H7 (cell line): ENCODE measurements around the gene JPH3. TPM values are rescaled to one million over a fixed set of nuclear protein-coding genes. Genes with fewer than 3 reads are reported as not detected.
"Not testable (repeated sequence)": the region's sequence is repeated elsewhere in the genome, so short reads cannot be mapped to it uniquely, and the experiment has no call there.

ENCODE experiments used
- DNase-seq: peaks from one replicate; pipeline ENCODE4 v3.0.0; 2012
- H3K27me3 ChIP-seq: 2 replicates; pipeline ENCODE4 v1.6.0; 2011; ENCODE audit warnings: mild to moderate bottlenecking, low read length; ENCODE audit not compliant: control insufficient read depth, insufficient read depth
- H3K36me3 ChIP-seq: replicated peaks from 2 replicates; pipeline ENCODE4 v1.5.1; 2011; ENCODE audit warnings: low read length; ENCODE audit not compliant: control insufficient read depth, insufficient read depth
- H3K4me3 ChIP-seq: 2 replicates; pipeline ENCODE4 v1.5.1; 2011; ENCODE audit warnings: low read depth, mild to moderate bottlenecking, control low read depth, low read length, moderate library complexity; ENCODE audit not compliant: insufficient read depth
- total RNA-seq: library from RNA; depleted of rRNA; stranded (reverse); fragments of >200 nt; shearing (Covaris generic); gene quantifications from 2 replicates; pipeline ENCODE4 v1.2.3, GENCODE V29; 2014

The JPH3 gene
- total RNA-seq, 1 experiment from 2014 or later = 24.0 TPM

DNA sequence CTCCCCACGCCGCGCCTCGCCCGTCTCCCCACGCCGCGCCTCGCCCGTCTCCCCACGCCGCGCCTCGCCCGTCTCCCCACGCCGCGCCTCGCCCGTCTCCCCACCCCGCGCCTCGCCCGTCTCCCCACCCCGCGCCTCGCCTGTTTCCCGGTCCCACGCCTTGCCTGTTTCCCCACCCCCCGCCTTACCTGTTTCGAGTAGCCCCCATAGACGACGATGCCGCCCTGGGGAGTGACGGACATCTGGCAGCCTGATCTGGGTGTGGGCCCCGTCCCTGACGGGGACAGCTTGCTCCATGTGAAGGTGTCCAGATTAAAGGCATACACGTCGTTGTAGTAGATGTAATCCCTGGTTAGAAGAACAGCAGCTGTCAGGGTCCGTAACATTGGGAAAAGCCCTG, 124.3 kb downstream of the JPH3 start:
- H3K4me3 ChIP-seq, DNase-seq, H3K27me3 ChIP-seq: not testable (repeated sequence)
- H3K36me3 ChIP-seq = peaks cover 10% of the 10 kb centered on the region

DNA sequence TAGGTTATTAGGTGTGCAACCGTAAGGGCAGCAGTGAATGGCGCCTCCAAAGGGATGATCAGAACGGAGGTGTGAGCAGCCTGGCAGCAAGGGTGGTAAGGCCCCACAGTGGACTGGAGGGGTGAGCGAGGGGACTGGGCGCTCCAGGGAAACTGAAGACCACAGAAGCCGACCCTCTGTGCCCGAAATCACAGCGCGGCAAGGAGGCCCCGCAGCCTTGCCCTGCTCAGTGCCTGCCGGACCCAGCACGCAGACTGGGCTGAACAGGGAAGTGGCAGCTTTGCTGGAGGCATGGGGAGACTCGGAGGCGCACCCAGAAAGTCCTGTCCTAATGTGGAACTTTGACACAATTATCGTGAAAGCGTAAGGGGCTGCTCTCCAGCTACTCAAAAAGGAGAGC, 125.0 kb downstream of the JPH3 start:
- no peak overlapping the region for H3K4me3 ChIP-seq
- DNase-seq = no peak
- H3K36me3 ChIP-seq = peaks cover 10% of the 10 kb centered on the region
- no peaks in the 10 kb centered on the region for H3K27me3 ChIP-seq

DNA sequence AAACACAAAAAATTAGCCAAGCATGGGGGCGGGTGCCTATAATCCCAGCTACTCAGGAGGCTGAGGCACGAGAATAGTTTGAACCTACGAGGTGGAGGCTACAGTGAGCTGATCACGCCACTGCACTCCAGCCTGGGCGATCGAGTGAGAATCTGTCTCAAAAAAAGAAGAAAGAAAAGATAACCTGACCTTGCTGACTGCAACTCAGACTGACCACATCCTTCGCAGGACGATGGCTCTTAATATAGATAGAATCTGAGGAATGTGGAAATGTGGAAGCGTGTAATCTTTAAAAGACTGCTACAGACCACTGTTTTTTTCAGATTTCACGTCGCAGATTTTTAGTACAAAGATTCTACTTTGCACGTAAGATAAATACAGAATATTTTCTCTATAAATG, 125.7 kb downstream of the JPH3 start:
- Histone ChIP-seq H3K27me3 (no peaks in the 10 kb centered on the region), H3K4me3 (no peak overlapping the region), H3K36me3 (peaks cover 10% of the 10 kb centered on the region)
- no peak for DNase-seq

DNA sequence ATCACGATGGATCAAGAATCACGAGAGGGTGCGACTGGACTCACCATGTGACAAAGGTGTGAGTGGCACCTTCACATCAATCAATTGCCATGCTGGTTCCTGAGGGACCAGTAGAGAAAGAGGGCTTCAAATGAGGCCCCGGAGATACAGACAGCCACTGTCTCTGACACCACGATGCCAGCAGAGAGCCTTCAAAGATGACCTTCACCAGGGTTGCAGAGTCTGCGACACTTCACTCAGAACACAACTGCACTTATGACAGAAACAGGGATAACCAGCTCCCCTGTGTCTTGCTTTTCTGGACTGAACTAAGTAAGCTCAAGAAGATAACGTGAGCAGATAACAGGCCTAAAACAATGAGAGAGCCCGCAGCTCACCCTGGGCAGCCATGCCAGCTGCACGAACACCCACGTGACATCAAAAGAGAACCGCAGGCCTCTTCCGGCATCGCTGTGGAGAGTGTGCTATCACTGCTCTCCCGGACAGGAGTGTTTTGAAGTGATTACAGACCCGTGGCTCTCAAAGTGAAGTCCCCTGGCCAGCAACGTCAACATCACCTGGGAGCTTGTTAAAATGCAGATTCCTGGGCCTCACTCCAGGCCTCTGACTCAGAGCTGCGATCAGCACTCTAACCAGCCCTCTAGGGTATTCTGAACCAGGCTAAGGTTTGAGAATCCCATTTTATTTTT, 127.1 kb downstream of the JPH3 start:
- H3K36me3 ChIP-seq = peaks cover 9% of the 10 kb centered on the region
- DNase-seq = no peak
- no peak overlapping the region for H3K4me3 ChIP-seq
- H3K27me3 ChIP-seq = no peaks in the 10 kb centered on the region

DNA sequence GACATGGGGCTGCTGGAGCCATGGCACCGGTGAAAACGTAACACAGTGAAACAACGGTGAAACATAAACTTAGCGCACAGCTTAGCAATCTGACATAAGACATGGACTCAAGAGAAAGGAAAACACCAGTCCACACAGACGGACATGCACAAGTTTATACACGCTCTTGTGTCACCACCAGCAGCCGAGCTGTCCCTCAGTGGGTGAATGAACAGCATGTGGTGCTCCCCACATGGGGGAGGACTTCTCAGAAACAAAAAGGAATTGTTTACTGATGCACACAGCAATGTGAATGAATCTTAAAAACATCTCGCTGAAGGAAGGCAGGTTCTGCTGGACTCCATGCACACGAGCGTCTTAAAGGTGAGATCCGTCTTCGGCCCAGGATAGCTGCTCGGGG, 129.3 kb downstream of the JPH3 start:
- Histone ChIP-seq H3K36me3 (peaks cover 10% of the 10 kb centered on the region), H3K4me3 (no peak overlapping the region), H3K27me3 (no peaks in the 10 kb centered on the region)
- DNase-seq = no peak

DNA sequence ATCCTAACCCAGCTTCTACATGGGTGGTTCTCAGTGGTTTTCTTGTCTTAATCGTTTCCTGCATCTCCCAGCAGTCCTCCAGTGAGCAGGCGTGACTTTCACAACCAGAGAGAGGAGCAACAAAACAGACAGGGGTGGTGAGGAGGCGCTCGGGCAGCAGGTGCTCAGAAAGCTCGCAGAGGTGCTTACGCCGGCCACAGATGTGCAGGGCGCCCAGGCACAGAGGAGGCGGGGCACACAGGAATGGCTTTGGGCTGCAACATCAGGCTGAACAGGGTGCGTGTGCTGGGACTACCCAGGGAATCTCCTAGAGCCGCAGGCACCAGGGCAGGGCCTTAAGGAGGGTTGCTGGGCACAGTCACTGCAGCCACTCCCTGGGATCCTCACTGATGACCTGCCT, 130.9 kb downstream of the JPH3 start:
- Histone ChIP-seq H3K4me3 (no peak overlapping the region), H3K27me3 (no peaks in the 10 kb centered on the region), H3K36me3 (peaks cover 13% of the 10 kb centered on the region)
- DNase-seq = no peak

DNA sequence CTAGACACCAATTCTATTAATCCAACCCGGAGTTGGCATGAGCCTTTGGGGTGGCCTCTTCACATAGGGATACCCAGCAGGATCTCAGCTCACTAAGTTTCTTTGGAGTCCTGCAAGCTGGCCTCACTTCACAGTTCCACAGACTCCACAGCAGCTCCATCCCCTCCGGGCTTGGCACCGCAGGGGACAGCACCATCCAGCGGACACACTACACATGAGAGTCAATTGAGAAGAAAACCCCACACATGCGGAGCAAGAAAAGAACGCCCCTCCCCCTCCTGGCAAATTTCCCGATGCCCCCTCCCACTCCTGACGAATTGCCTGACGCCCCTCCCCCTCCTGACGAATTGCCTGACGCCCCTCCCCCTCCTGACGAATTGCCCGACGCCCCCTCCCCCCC, 132.3 kb downstream of the JPH3 start:
- no peaks in the 10 kb centered on the region for H3K27me3 ChIP-seq
- peaks cover 7% of the 10 kb centered on the region for H3K36me3 ChIP-seq
- no peak overlapping the region for H3K4me3 ChIP-seq
- peak; percentile 77 for DNase-seq

DNA sequence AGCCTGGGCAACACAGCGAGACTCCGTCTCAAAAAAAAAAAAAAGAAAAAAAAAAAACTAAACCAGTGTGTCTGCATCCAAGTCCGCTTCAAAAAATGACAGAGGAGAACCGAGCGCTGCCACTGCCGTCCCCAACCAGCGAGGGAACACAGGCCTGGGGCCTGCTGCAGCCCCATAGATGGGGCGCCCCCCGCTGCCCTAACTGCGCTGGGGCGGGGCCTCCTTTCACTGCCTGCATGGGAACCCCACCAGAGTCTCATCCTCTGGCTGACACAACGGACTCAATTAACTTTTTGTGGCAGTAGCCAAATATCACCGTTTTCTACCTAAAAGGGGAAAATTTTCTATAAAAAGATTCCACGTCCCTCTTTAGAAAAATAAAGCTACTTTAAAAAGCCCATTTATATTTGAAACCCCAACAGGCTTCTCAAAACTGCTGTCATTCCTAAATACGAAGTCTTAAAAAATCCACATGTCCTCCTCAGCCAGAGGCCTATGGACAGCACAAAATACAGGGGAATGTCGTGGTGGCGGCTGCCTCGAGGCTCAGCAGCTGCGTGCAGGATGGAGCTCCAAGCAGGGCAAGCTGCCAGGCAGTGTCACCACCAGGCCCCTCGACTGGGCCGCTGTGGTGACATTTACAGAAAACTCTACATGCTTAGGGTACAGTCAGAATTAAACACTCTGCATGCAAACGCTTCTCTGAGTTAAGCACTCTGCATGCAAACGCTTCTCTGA, 133.1 kb downstream of the JPH3 start:
- H3K36me3 ChIP-seq = peaks cover 7% of the 10 kb centered on the region
- no peak overlapping the region for H3K4me3 ChIP-seq

DNA sequence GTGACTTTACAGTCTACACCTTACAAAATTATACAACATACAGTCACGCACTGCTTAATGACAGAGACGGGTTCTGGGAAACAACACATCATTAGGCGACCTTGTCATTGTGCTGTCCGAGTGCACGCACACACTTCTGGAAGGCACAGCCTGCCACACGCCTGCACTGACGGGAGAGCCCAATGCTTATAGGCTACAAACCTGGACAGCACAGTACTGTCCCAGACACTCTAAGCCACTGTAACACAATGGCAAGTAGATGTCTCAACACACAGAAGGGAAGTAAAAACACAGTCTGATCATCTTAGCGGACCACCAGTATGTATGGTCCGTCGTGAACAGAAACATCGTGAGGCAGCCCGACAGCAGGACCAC, 133.7 kb downstream of the JPH3 start:
- no peaks in the 10 kb centered on the region for H3K27me3 ChIP-seq
- DNase-seq = no peak
- H3K36me3 ChIP-seq = peaks cover 11% of the 10 kb centered on the region
- H3K4me3 ChIP-seq = no peak overlapping the region

More for the DNA sequence above, 133.1 kb downstream of the JPH3 start:
- H3K27me3 ChIP-seq = no peaks in the 10 kb centered on the region
- DNase-seq = peak; percentile 77

DNA sequence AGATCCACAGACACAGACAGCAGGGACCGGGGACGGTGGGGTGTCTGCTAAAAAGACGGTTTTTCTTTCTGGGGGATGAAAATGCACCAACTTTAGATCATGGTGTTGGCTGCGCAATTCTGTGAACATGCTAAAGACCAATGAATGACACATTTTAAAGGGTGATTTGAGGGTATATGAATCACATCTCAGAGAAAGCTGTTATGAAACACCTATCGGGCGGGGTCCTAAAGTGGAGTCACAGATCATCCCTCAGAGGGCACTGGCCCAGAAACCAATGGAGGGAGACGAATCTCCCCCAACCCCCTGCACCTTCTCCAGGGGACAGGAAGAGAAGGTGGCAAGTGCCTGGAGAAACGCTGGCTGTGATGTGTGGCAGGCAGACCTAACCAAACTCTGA, 137.5 kb downstream of the JPH3 start:
- H3K36me3 ChIP-seq = peaks cover 16% of the 10 kb centered on the region
- H3K27me3 ChIP-seq = no peaks in the 10 kb centered on the region
- no peak overlapping the region for H3K4me3 ChIP-seq
- no peak for DNase-seq

DNA sequence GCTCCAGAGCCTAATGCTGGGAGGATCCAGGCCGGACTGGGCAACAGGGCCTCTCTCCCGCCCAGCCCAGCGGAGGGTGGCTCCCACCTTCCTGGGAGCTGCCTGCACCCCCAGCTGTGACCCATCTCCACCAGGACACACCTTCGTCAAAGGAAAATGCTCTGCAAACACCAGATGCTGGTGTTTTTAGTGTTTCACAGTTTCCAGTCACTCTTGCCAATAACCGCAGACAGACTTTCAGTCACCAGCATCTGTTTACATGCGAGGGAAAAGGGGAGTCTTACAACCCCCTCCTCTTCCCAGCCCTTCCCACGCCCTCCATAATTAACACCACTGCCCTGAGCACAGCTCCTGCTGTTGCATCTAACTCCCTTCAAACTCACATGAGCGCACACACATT, 138.1 kb downstream of the JPH3 start:
- H3K4me3 ChIP-seq = no peak overlapping the region
- no peak for DNase-seq
- H3K27me3 ChIP-seq = no peaks in the 10 kb centered on the region
- peaks cover 18% of the 10 kb centered on the region for H3K36me3 ChIP-seq

DNA sequence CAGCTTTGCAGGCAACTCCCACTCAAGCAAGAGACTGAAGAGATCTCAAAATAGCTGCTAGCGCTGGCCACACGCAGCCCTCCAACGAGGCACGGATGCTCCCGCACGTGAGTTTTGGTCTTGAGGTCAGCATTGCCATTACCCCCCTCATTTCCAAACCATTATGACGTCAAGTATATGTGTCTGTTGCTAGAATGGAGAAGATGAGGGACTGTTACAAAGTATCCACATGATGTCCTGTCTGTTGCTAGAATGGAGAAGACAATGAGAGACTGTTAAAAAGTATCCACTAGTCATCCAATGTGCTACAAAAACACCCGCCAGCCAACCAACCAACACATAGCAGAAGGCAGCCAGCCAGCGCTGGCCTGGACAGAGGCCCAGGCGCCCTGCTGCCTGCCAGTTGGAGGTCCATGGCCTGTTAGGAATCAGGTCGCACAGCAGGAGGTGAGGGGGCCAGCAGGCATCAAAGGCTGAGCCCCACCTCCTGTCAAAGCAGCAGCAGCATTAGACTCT, 138.7 kb downstream of the JPH3 start:
- H3K27me3 ChIP-seq = no peaks in the 10 kb centered on the region
- peaks cover 22% of the 10 kb centered on the region for H3K36me3 ChIP-seq
- H3K4me3 ChIP-seq = no peak overlapping the region
- DNase-seq = no peak

DNA sequence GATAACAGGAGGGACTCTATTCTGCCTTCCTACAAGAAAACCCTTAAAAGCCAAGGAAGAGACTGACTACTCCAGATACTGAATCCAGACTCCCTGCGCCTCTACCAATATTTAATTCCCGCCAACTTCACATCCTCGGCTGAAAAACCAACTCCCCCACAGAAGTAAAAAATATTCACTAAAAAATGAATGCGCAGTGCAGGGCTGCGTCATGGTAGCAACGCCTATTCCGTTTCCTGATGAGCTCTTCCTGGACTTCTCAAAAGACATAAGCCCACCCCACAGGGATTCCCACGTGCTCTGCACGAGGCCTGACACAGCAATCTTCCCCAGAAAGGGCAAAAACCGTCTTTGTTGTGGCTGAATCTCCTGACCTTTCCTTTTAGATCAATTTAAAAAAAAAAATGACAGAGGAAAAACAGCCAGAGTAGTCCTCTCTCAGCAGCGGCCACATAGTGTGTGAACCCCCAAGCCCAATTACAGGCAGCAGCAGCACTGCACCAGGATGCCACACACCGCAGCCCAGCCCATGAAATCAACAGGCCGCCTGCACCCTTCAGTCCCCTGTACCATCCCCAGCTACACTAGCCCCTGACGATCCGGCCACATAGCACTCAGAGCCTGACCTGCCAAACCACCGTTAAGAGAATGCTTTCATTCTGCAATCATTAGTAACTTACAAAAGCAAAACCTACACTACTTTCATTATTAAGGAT, 139.6 kb downstream of the JPH3 start:
- Histone ChIP-seq H3K4me3 (no peak overlapping the region), H3K36me3 (peaks cover 25% of the 10 kb centered on the region), H3K27me3 (no peaks in the 10 kb centered on the region)
- DNase-seq = no peak

DNA sequence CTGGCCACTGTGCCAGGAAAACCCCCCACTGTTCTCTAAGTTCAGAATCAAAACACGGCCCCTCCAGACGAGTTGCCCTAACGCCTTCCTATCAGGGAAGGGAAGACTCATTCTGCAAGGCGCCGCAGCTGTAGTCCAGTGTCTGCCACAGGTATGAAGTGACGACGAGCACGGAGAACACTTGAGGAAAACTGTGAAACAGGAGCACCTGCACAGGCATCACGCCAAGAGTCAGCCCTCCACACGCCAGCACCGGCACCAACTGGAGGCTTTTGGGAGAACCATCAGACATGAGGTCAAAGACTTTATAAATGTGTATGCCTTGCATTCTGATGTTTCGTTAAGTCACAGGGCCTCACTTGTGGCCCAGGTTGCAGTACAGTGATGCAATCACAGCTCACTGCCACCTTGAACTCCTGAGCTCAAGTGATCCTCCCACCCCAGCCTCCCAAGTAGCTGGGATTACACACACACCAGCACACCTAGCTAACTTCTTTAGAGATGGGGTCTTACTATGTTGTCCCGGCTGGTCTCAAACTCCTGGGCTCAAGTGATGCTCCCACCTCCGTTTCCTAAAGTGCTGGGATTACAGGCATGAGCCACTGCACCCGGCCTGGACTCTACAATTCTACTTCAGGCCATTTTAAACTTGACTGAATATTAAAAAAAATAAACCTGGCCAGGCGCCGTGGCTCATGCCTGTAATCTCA, 140.6 kb downstream of the JPH3 start:
- H3K4me3 ChIP-seq = no peak overlapping the region
- peaks cover 29% of the 10 kb centered on the region for H3K36me3 ChIP-seq
- no peak for DNase-seq

More for the DNA sequence above, 140.6 kb downstream of the JPH3 start:
- no peaks in the 10 kb centered on the region for H3K27me3 ChIP-seq
